NCI-H345 (cell line): ENCODE data around the gene ASTN2.

Experiments used
- DNase-seq: peaks from one replicate; lab custom pipeline; 2025; lab: John Stamatoyannopoulos, UW

Gene ASTN2

DNA sequence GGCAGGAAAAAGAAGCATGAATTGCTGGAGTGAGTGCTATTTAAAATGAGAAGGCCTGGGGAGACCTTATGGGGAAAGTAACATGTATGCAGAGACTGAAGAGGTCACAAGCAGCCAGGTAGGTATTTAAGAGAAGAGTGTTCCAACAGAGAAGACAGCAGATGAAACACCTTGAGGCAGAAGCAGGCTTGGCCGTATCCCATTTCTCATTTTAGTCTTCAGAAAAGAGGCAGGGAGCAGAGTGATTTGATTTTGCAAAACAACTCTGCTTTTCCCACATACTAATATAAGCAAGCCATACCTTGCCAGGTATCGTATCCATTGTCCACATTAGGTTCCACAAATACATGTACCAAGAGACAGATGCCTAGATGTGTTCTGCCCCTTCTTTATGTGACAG, 244.3 kb downstream of the ASTN2 start:
- DNase-seq, result no peak

DNA sequence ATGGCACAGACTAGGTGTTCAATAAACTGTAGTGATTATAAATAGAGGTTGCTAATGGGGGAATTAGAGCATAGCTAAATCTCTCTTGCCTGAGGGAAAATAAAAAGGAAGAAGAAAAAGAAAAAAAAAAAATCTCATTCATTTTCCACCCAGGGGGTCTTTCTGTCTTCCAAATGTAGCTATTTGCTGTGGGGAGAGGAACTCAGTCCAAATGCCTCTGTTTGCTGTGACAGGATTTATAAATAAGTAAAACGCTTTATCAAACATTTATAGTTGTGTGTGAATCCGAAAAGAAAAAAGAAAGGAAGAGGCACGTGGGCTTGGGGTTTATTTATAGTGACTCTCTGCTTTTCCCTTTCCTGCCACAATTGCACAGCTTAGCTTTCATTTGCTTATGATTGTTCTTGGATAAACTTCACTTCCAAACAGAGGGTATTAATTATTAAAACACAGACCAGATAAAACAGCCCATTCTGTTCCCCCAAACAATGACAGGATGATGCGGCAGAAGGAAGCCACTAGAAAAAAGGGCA, 245.7 kb downstream of the ASTN2 start:
- no peak for DNase-seq

DNA sequence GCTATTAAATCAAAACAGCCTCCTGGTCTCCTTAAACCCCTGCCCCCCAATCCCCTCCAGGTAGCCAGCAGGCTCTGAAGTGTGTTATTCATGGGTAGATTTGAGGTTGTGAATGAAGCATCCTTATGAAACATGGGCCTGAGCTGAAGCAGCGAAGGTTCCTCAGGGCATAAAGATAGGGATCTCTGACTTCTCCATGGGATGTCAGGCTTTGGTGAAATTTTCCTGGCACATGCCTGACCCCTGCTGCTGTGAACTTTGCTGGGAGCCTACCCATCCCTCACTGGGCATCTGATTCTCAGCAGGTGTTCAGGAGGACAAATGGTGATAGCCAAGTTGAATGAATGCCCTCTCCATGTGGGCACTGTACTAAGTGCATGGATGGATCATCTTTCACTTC, 250.3 kb downstream of the ASTN2 start:
- no peak for DNase-seq

DNA sequence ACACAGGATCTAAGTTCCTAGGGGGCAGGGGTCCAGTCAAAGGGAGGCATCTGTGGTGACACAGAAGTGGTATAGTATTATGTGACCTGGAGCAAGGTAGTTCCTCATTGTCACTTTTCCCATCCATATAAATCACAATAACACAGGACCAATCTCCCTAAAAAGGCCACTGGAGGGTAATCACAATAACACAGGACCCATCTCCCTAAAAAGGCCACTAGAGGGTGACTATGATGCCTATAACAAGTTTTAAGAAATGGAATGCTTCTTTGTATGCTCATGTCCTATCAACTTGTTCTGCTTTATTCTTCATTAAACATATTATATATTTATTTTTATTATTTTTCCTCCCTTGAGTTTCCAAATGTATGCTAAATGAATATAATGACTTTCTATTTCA, 254.6 kb downstream of the ASTN2 start:
- DNase-seq, result no peak

DNA sequence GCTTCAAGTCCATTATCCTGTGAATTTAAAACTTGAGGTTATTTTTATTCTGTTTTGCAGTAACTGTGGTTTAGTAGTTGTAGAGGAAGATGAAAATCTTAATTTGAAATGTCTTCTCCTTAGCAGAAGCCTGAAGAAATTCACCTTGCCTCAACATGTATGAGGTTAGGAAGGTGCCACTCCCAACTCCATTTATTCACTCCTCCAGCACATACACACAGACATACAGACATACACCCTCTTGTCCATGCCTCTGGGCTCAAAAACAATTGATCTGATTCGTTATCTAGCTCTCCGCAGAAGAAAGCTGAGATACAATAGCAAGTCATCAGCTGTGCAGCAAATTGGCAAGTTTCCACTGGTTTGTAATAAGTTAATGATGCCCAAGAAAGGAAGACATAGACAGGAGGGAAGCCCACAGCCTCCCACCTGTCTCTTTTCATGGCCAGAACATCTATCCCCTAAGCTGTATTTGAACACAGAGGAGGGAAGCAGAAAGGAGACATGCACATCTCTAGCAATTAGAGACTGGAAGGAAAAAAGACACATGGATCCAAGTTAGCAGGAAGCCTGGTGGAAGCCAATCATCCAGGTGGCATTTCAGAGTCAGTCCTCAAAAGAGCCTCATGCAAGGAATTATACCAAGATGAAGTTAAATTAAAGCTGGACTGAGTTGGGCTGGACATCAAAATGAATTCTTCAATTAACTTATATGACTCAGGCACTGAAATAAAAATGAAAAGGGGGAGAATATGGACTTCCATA, 257.9 kb downstream of the ASTN2 start:
- DNase-seq, result no peak

DNA sequence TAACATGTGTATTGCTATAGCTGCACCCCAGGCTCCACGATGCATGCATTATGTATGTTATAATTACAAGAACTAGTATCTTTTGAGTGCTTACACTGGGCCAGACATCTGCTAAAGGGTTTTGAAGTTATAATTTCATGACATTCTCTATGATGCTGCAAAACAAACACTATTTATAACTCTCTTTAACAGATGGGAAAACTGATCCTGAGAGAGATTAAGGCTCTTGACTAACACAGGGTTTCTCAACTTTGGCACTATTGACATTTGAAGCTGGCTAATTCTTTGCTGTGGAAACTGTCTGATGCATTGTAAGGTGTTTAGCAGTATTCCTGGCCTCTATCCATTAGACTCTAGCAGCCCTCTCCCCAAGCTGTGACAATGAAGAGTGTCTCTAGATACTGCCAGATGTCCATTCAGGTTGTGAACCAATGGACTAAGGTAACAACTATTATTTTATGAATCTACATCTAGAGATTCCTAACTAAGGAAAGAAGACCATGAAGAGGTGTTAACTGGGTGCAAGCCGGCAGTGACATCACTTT, 258.6 kb downstream of the ASTN2 start:
- no peak for DNase-seq

DNA sequence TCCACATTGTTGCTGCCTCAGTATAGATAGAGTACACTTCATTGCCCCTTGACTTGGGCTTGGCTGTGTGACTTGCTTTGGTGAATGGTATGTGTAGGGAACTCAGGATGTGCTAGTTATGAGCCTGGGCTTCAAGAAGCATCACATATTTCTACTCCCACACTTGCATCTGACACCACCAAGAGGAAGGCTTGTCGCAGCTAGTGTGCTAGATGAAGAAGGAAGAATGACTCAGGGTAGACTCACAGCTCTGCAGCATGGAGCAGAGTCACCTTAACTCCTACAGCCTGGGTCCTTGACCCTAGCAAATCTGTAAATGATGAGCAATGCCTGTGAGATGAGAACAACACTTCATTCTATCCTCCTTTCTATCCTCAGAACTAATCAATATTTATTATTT, 261.8 kb downstream of the ASTN2 start:
- no peak for DNase-seq

DNA sequence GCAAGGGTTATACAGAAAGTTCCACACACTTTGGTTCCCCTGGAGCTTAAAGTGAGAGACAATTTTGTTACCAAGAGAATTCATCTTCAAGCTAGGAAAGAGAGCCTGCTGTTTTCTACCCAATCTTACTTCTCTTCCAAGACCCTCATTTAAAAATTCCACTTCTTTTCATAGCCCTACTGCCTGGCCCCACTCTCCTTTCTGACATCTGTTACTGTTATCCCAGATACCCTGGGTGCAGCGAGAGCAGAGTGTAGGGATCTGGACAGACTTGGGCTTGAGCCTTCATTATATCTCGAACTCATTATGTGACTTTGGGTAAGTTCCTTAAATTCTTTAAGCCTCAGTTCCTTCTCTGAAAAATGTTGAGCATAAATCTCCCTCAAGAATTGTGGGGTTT, 263.1 kb downstream of the ASTN2 start:
- no peak for DNase-seq

DNA sequence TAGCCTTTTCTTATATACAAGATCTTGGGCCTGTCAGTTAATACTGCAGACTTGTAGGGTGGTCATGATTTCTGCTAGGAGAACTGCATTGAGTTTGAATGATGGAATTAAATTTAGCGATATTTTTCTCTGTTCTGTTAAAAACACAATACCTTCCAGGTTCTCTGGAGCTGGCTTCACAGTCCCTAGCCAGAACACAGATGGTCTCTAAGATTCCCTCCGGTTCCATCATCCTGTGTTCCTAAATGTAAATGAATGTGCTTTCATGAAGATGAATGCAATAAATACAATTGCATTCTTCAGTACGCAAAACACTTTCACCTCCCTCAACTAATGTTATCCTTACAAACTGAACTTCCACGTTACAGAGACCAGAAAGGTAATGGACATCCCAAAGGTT, 264.9 kb downstream of the ASTN2 start:
- DNase-seq, result no peak

DNA sequence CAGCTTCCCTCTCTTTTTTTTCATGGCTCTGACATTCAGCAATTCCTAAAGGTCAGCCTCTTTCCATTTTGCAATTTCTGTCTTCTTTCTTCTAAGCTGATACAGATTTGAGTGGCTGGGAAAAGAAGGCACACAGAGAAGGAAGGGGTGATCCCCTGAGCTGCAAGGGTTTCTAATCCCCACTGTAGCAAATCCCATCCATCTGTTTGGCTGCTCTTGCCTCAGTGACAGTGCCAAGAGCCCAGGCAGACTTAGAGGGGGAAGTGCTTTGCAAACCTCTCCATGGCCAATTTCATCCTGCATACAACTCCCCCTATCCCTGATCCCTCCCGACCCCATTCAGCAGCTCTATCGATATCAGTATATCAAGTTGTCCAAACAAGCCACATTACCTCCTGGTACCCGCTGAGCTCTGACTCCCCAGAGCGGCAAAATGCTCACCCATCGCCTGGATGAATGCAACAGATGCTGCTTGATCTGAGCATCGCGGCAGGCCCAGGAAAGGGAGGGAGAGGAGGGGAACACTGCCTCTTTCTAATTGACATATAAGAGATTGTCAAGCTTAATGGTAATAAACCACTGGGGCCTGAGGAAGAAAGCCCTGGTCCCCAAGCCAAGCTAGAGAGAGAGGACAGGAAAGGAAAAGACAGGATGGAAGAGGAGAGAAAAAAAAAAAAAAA, 268.9 kb downstream of the ASTN2 start:
- no peak for DNase-seq

DNA sequence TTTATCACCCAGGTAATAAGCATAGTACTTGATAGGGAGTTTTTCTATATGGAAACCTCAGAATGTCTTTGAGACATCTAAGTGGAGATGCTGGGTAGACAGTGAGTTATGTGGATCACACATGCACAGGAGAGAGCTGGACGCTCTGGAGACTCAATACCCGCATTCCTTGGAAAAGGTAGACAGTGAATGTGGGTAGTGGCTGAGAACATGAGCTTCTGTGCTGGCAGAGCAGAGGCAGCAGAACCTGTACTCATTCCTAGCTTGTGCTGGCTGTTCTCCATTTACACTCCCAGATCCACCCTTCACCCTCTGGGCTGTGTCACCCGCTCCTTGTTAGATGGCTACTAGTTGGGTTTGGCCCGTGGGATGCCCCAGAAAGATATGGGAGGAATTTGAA, 269.8 kb downstream of the ASTN2 start:
- DNase-seq, result no peak

DNA sequence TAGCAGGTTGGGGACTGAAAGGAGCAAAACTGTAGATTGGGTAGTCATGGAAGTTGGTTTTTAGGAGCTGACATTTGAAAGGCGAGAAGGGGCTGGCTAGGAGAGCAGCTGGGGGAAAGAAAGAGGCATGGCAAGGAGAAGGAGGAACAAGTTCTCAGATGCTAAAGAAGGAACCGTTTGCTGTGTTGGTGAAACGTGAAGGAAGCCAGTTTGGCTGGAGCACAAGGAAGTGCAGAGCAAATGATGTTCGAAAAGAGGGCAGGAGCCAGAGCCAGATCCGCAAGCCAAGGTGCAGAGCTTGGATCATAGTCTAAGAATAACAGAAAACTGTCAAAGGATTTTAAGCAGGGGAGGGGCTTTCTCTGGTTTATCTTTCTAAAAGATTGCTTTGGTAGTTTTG, 276.6 kb downstream of the ASTN2 start:
- DNase-seq, result no peak

DNA sequence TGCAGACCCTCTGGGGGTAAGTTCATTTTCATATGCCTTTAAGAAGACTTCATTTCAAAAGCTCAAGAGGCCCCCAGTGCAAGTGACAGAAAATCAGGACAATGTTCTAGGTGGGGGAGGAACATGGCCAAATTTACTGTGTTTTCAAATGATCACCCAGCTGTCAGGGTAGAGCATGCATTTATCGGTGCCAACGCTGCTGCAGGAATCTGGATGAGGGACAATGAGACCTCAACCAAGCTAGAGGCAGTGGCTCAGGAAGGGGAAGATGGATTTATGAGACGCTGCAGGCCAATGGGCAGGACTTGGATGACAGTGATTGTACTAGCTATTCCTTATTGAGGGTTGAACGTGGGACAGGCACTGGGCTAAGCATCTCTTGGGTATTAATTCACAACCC, 278.4 kb downstream of the ASTN2 start:
- no peak for DNase-seq

DNA sequence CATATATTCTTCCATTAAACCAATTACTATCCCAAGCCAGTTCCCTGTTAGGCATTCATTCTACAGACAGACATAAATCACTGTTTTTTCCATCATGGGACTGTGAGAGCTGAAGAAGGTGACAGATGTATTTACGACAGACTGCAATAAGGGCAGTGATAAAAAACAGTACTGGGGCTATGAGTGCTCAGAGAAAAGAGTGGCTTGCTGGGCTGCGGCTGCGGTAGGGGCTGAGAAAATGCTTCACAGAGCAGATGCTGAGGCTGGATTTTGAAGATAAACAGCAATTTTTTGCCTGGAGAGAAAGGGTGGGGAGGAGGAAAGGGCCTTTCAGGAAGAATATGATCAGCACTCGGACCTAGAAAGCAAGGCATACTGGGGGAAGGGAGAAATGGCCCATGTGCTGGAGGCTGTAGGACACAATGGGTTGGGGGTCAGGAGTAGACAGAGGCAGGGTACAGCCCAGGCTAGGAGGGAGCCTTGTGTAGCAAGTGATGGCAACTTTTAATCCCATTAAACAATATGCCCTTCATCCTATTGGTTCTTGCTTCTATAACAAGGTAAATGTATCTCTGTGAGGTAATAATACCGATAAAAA, 279.3 kb downstream of the ASTN2 start:
- DNase-seq, result no peak

DNA sequence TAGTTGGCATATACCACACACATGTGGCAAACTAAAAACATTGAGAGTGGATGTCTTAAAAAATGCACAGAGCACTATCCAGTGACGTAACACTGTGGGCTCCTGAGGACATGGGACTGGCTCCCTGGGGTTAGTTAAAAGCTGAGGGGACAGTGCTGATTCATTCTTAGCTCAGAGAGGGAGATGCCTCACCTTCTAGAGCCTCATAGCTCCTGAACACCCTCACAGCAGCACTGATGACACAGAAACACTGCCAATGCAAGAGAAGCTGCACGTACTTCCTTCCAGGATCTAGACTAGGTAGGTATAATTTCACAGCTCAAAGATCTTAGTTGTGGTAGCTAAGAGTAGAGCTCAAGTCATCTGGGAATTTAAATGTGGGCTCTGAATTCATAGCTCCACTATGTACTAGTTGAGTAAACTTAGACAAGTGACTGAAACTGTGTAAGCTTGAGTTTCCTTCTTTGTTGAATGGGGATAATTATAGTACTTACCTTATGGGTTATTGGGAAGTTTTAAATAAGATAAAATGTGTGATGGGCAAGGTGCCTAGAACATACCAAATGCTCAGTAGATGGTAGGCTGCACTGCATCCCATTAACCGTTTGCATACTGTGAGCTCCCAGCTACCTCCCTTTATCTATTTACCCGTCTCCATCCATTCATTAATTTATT, 279.9 kb downstream of the ASTN2 start:
- no peak for DNase-seq

DNA sequence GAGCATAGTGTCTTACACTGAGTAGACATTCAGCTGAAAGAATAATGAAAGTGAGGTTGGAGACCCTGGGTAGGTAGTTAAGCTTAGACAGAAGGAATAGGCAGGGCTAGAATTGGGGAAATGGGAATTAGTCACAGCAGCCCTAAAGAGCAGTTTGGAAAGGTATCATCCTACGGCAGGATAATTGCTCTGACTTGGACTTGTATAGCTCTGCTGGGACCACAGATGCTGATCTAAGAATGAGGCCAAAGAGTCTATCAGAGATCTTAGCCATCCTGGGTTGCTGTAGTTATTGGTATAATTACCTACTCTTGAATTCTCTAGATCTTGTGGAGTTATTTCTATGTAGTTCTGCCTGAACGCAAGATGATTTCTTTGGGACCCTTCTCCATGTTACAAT, 288.0 kb downstream of the ASTN2 start:
- DNase-seq, result no peak

DNA sequence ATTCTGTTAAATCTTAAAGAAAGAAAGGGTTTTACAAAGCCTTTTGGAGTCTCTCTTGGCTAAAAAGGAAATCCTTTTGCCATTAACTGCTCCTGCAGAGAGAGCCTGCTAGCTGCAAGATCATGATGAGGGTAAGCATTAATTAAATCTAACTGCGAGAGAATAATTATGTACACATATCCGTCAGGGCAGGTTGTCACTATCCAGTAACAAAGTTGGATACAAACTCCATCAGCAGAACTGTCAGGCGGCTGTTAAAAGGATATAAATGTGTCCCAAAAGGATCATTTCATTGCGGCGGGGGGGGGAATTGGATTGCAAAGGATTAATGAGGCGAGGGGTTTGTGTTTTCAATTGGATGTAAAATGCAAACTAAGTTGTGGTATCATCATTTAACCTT, 289.3 kb downstream of the ASTN2 start:
- no peak for DNase-seq

DNA sequence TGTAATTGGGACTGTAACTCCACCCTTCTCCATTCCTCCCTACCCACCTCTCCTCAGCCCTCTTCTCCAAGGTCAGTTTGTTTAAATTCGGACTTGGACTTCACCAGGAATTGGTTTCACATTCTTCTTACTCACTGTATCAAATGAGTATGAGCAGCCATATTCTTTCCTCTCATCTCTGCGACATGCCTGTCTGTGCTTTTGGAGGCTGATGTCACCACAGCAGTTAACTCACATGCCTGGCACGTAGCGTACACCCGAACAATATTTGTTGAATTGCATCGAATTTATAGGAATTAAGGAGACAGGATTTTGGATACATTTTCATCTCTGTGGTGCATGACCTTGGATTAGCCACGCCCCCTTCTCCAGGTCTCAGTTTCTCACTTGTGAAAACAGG, 291.1 kb downstream of the ASTN2 start:
- no peak for DNase-seq

DNA sequence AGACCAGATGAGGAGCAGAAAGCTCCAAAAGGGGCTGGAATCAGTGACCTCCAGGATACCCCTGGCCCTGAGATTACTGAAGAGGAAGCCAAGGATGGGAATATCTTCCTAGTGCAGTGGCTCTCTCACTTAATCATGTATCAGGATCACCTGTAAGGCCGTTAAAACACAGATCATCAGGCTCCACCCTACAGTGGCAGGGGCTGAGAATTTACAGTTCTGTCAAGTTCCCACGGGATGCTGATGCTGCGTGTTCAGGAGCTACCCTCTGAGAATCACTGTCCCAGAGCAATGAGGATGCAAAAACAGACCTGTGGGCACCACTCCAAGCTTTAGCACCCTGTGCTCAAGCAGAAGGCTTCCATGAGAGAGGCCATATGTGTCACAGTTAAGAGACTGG, 291.9 kb downstream of the ASTN2 start:
- DNase-seq, result no peak

DNA sequence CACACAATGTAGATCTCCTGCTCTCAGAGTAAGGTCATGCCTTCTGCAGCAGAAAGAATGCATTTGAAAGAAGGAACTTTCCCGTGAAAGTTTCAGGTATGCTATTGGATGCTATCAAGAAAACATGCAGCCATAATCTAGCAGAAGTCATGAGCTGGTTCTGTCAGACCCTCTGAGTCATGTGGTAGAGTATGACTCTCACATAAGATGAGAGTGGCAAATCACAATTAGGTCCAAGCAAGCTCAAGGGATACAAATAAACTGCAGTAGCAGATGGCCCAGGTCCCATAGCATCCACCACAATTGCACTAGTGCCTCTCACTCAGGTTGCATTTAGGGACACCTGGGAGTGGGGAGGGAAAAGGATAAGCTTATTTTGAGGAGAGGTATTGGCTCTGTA, 292.8 kb downstream of the ASTN2 start:
- no peak for DNase-seq

DNA sequence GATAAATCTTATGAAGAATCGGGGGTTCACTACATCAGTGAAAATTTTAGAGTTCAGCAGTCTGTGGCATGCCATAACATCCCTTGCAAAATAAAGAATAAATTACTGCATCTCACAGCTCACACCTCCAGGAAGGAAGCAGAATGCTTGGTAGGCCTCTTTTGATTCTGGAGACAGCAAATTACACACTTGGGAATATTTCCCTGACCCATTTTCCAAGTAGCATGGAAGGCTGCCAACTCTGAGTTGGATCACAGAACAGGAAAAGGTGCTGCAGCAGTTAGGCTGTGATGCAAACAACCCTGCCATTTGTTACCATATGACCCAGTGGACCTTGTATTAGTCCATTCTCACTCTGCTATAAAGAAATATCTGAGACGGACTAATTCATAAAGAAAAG, 293.5 kb downstream of the ASTN2 start:
- no peak for DNase-seq

DNA sequence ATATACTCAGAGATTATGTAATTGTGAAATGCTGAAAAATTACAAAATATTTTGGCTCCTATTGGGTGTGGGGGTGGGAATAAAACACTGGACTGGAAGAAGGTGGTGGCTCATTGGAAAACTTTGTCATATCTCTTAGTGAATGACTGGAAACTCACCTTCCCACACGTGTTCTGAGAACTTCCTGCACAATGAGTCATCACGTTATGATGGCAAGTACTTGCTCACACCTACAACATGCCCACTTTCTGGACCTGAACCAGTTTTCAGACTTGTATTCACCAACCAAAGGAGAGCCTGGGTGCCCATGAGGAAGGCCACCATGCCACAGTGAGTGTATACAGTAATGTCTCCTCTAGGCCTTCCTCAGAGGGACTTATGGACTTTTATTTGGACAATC, 294.8 kb downstream of the ASTN2 start:
- DNase-seq, result no peak
